GM12878 (cell line): Measurements from ENCODE around the gene SNX15. TPM values are rescaled to one million over a fixed set of nuclear protein-coding genes. Genes with fewer than 3 reads are reported as not detected.

Experiments
- ATAC-seq: fragments of 200-7000 bp; cut with Tn5 transposase; 3 replicates; pipeline ENCODE4 v1.9.1; 2020; ENCODE audit warnings: mild to moderate bottlenecking, moderate library complexity
- BruUV-seq: library from RNA; stranded (reverse); fragments of 400-500 nt; replicated peaks from 2 replicates; lab custom pipeline; 2021; lab: Mats Ljungman, UMichigan
- CTCF ChIA-PET: fragments of 300-600 bp; sonication (Branson Sonifier 250); formaldehyde crosslinking; extraction: SDS; loops from one replicate; lab custom pipeline; 2021; ENCODE audit warnings: inconsistent platforms; lab: Yijun Ruan, JAX
- POLR2A ChIA-PET: fragments of 350-600 bp; formaldehyde crosslinking; extraction: SDS; loops from one replicate; lab custom pipeline; 2021; ENCODE audit warnings: inconsistent platforms; lab: Charles Lee
- RAD21 ChIA-PET: fragments of 300-600 bp; sonication (Branson Sonifier 250); formaldehyde crosslinking; loops from one replicate; lab custom pipeline; 2023; ENCODE audit warnings: antibody characterized with exemption; ENCODE audit not compliant: unreplicated experiment; lab: Charles Lee
- SMC1A ChIA-PET: fragments of 300-600 bp; sonication (Branson Sonifier 250); formaldehyde crosslinking; loops from one replicate; lab custom pipeline; 2023; ENCODE audit not compliant: unreplicated experiment, uncharacterized antibody; lab: Charles Lee
- DNase-seq: peaks from one replicate; pipeline ENCODE4 v3.0.0-alpha.2; 2011; ENCODE audit warnings: low read depth, low spot score
- FAIRE-seq: peaks from 3 replicates; lab custom pipeline; 2011; peaks lifted over from hg19 to GRCh38; lab: Jason Lieb, UNC
- H2AFZ ChIP-seq: 2 replicates; pipeline ENCODE4 v1.6.0; 2011; ENCODE audit warnings: low read depth, low read length, control low read depth; ENCODE audit not compliant: control insufficient read depth
- H3K27ac ChIP-seq: 2 replicates; pipeline ENCODE4 v1.5.1; 2011; ENCODE audit warnings: control low read depth; ENCODE audit not compliant: control insufficient read depth, insufficient read depth
- H3K27me3 ChIP-seq, 2 experiments: replicated peaks in 1 of 2; 2 replicates each; pipeline versions ENCODE4 v1.6.0 to v1.6.1; 2011; ENCODE audit warnings: low read length in 1 of 2; ENCODE audit not compliant: control insufficient read depth in 2 of 2, insufficient read depth in 2 of 2
- H3K36me3 ChIP-seq, 2 experiments: 2 replicates each; pipeline ENCODE4 v1.5.1; 2011; ENCODE audit warnings: low read length in 1 of 2; ENCODE audit not compliant: control insufficient read depth in 2 of 2, insufficient read depth in 2 of 2
- H3K4me1 ChIP-seq: 2 replicates; pipeline ENCODE4 v1.6.1; 2011; ENCODE audit warnings: mild to moderate bottlenecking, low read length, moderate library complexity, mixed read lengths; ENCODE audit not compliant: control insufficient read depth, insufficient read depth
- H3K4me2 ChIP-seq: 2 replicates; pipeline ENCODE4 v1.6.0; 2011; ENCODE audit warnings: control low read depth; ENCODE audit not compliant: control insufficient read depth, insufficient read depth
- H3K4me3 ChIP-seq: fragments of 200-600 bp; sonication (generic); 2 replicates; pipeline ENCODE4 v1.5.1; 2016
- H3K79me2 ChIP-seq: 2 replicates; pipeline ENCODE4 v1.6.0; 2011; ENCODE audit warnings: low read length; ENCODE audit not compliant: control insufficient read depth, insufficient read depth
- H3K9ac ChIP-seq: 2 replicates; pipeline ENCODE4 v1.8.0; 2011; ENCODE audit warnings: low read length, control low read depth, mixed read lengths; ENCODE audit not compliant: control insufficient read depth, insufficient read depth
- H3K9me3 ChIP-seq: replicated peaks from 3 replicates; pipeline ENCODE4 v1.5.1; 2011; ENCODE audit warnings: mild to moderate bottlenecking, low read length; ENCODE audit not compliant: control insufficient read depth, insufficient read depth
- H4K20me1 ChIP-seq: 2 replicates; pipeline ENCODE4 v1.6.0; 2011; ENCODE audit not compliant: control insufficient read depth, insufficient read depth
- ATF2 ChIP-seq: IDR thresholded peaks from 2 replicates; pipeline ENCODE4 v1.6.1; 2012; ENCODE audit warnings: low read length, inconsistent platforms
- BMI1 ChIP-seq: fragments of 450-650 bp; IDR thresholded peaks from 2 replicates; pipeline ENCODE4 v1.6.1; 2016; ENCODE audit warnings: mild to moderate bottlenecking, moderate library complexity, borderline replicate concordance
- CUX1 ChIP-seq: IDR thresholded peaks from 2 replicates; pipeline ENCODE4 v1.6.1; 2012; ENCODE audit warnings: improper control_type of control experiment, low read depth, low read length; ENCODE audit not compliant: insufficient replicate concordance
- FOXM1 ChIP-seq: IDR thresholded peaks from 2 replicates; pipeline ENCODE4 v1.6.1; 2012; ENCODE audit warnings: low read depth, mild to moderate bottlenecking, inconsistent platforms, low read length, moderate library complexity
- GABPA ChIP-seq: IDR thresholded peaks from 2 replicates; pipeline ENCODE4 v1.6.1; 2014; ENCODE audit warnings: antibody characterized with exemption, low read depth, mild to moderate bottlenecking, inconsistent platforms
- MEF2B ChIP-seq: fragments of 450-650 bp; IDR thresholded peaks from 2 replicates; pipeline ENCODE4 v1.6.1; 2018; ENCODE audit warnings: mild to moderate bottlenecking, moderate library complexity; ENCODE audit not compliant: partially characterized antibody, poor library complexity, severe bottlenecking
- MTA3 ChIP-seq: IDR thresholded peaks from 2 replicates; pipeline ENCODE4 v1.6.1; 2012; ENCODE audit warnings: low read length, inconsistent platforms, borderline replicate concordance
- POLR2AphosphoS5 ChIP-seq: IDR thresholded peaks from 2 replicates; pipeline ENCODE4 v1.6.1; 2011; ENCODE audit warnings: mild to moderate bottlenecking, low read length, inconsistent platforms
- PRDM15 ChIP-seq: fragments of 450-650 bp; formaldehyde crosslinking; IDR thresholded peaks from 2 replicates; pipeline ENCODE4 v1.4.0; 2020; ENCODE audit warnings: mild to moderate bottlenecking, moderate library complexity
- RAD21 ChIP-seq: IDR thresholded peaks from 2 replicates; pipeline ENCODE4 v1.6.1; 2011; ENCODE audit warnings: mild to moderate bottlenecking, low read depth, low read length, moderate library complexity; ENCODE audit not compliant: insufficient read depth
- RAD51 ChIP-seq: fragments of 450-650 bp; IDR thresholded peaks from 2 replicates; pipeline ENCODE4 v1.6.1; 2016; ENCODE audit warnings: moderate library complexity, mild to moderate bottlenecking, inconsistent platforms
- RUNX3 ChIP-seq: IDR thresholded peaks from 2 replicates; pipeline ENCODE4 v1.6.1; 2012; ENCODE audit warnings: low read length, inconsistent platforms
- SMAD5 ChIP-seq: IDR thresholded peaks from 2 replicates; pipeline ENCODE4 v1.6.1; 2016; ENCODE audit warnings: antibody characterized with exemption, low read depth
- STAT1 ChIP-seq: fragments of 450-650 bp; conservative IDR thresholded peaks from 2 replicates; pipeline ENCODE4 v1.6.1; 2014; ENCODE audit warnings: antibody characterized with exemption, mild to moderate bottlenecking
- STAT3 ChIP-seq: IDR thresholded peaks from 2 replicates; pipeline ENCODE4 v1.6.1; 2011; ENCODE audit warnings: low read depth, low read length, improper control_type of control experiment
- TCF7 ChIP-seq: IDR thresholded peaks from 2 replicates; pipeline ENCODE4 v1.6.1; 2014; ENCODE audit warnings: antibody characterized with exemption, borderline replicate concordance
- WGBS: methylation state at CpG from one replicate; pipeline ENCODE4 v1.1.6; 2016; ENCODE audit warnings: low lambda C conversion rate; ENCODE audit not compliant: insufficient replicate concordance, insufficient coverage; ENCODE audit errors: missing lambda C conversion rate; 5-methylcytosine and 5-hydroxymethylcytosine counted together
- in situ Hi-C: fragments of 300-500 bp; cut with MboI; formaldehyde crosslinking; loops from 9 replicates; pipeline ENCODE4 v1.14.3; 2018; ENCODE audit warnings: mixed read lengths
- intact Hi-C: fragments of 100-400 bp; cut with micrococcal nuclease; formaldehyde crosslinking; loops from one replicate; pipeline ENCODE4 v1.14.2; 2022; ENCODE audit not compliant: unreplicated experiment
- polyA plus RNA-seq, 11 experiments: library from polyadenylated mRNA; depleted of rRNA in 4 of 11; unstranded in 6 of 11; stranded (reverse) in 5 of 11; fragments of >200 nt; fragmentation: Nextera tagmentation in 4 of 11; fragmentation: Illumina TruSeq in 1 of 11; extraction: Ambion mirVana in 4 of 11; extraction: Trizol in 1 of 11; gene quantifications; 1 replicate in 1 of 11; 2 replicates in 10 of 11; pipeline versions ENCODE4 v1.2.1 to v1.2.3, GENCODE V29; 2011 to 2016; ENCODE audit warnings: inconsistent platforms in 2 of 11, missing spikeins in 2 of 11, low read depth in 1 of 11
- total RNA-seq, 4 experiments: library from RNA; depleted of rRNA in 3 of 4; stranded (reverse); fragments of >200 nt in 3 of 4; fragmentation: Illumina TruSeq in 1 of 4; extraction: Trizol in 1 of 4; gene quantifications; 2 replicates each; pipeline versions ENCODE4 v1.2.1 to v1.2.3, GENCODE V29; 2013 to 2021

Gene SNX15
- total and polyA plus RNA-seq, 10 of the 15 experiments (the other 5 are each of a cell fraction or from before 2014, with no cell fraction given): 2.4 to 24.0 (median 16.1) TPM

DNA sequence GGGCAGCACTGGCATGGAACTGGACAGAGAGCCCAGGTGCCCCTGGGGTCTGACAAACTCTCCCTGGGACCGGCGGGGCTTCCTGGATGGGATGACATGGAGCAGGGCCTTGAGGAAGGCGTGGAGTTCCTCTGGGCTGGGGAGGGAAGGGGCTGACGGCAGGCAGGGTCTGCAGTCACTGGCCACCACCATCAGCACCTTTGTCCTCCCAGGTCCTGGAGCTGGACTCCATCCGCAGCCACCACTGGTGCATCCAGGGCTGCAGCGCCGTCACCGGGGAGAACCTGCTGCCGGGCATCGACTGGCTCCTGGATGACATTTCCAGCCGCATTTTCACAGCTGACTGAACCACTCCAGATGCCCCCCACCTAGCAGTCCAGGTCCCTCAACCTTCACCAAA lies 5.7 kb upstream of the SNX15 start:
- no peak for DNase-seq
- H3K36me3 ChIP-seq: peaks cover 0 to 5% of the 10 kb centered on the region in 2 experiments; a peak in 2 of 4 replicates
- FAIRE-seq: no peak
- no peak for ATAC-seq
- H3K9ac ChIP-seq: no peak overlapping the region
- H3K4me1 ChIP-seq: peaks cover 7% of the 10 kb centered on the region
- no peaks in the 10 kb centered on the region for H3K27me3 ChIP-seq
- SMC1A ChIA-PET: interaction anchor here (1.0 kb wide), 1 partner anchor 78 kb away, joined by 3 read pairs; no protein-coding TSS in a partner anchor
- RAD21 ChIA-PET: no interaction called here
- H4K20me1 ChIP-seq: no peaks in the 10 kb centered on the region; the same call in 1 of the 2 replicates
- no peaks in the 10 kb centered on the region; the same call in none of the 2 replicates for H3K79me2 ChIP-seq
- no TSS peak for BruUV-seq
- H3K4me2 ChIP-seq: no peak overlapping the region
- CTCF ChIA-PET: no interaction called here
- H3K4me3 ChIP-seq: no peak overlapping the region
- H2AFZ ChIP-seq: no peak overlapping the region
- POLR2A ChIA-PET: no interaction called here
- no peak overlapping the region for H3K27ac ChIP-seq
- in situ Hi-C loops: no loop called here
- intact Hi-C loops: no loop called here
- no peaks in the 10 kb centered on the region for H3K9me3 ChIP-seq
- WGBS: 98% methylated on average over 10 of the region's 11 CpGs
- TF ChIP-seq RAD51: no peak
- TF ChIP-seq STAT3: no peak
- TF ChIP-seq PRDM15 (CRISPR knock-in tag): no peak
- no peak for TF ChIP-seq RAD21
- TF ChIP-seq FOXM1: no peak
- TF ChIP-seq BMI1: no peak
- no peak for TF ChIP-seq TCF7
- TF ChIP-seq POLR2AphosphoS5: no peak
- no peak for TF ChIP-seq MEF2B
- no peak for TF ChIP-seq GABPA
- TF ChIP-seq CUX1: no peak
- TF ChIP-seq MTA3: no peak
- no peak for TF ChIP-seq SMAD5
- TF ChIP-seq RUNX3: no peak
- no peak for TF ChIP-seq ATF2
- TF ChIP-seq STAT1: no peak
